Hepatocyte (in vitro differentiated cells): ENCODE results near the gene FAM151B.

Experiments
- CTCF ChIP-seq: fragments of 200-600 bp; sonication (generic); IDR thresholded peaks from 2 replicates; pipeline ENCODE4 v1.5.1; 2016; ENCODE audit warnings: antibody characterized with exemption, mild to moderate bottlenecking; ENCODE audit not compliant: poor library complexity
- EZH2phosphoT487 ChIP-seq: fragments of 200-600 bp; sonication (generic); IDR thresholded peaks from one replicate; pipeline ENCODE4 v1.6.1; 2018; ENCODE audit warnings: antibody characterized with exemption, mild to moderate bottlenecking, low read depth, moderate library complexity; ENCODE audit not compliant: unreplicated experiment, severe bottlenecking

- TF ChIP-seq CTCF (no peak), EZH2phosphoT487 (no peak)
Observed at GRCh38 chr5:80492741-80493140, 4.8 kb downstream of the FAM151B start.
